HG02870 (cell line): ENCODE data around the gene RANGRF.
"Not testable (repeated sequence)": the region's sequence is repeated elsewhere in the genome, so short reads cannot be mapped to it uniquely, and the experiment has no call there.

Source experiments
- ATAC-seq: cut with Tn5 transposase; IDR thresholded peaks from one replicate; pipeline ENCODE4 v1.9.1; 2021; ENCODE audit warnings: mild to moderate bottlenecking, moderate library complexity; ENCODE audit not compliant: unreplicated experiment

RANGRF gene, protein sequence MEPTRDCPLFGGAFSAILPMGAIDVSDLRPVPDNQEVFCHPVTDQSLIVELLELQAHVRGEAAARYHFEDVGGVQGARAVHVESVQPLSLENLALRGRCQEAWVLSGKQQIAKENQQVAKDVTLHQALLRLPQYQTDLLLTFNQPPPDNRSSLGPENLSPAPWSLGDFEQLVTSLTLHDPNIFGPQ

DNA sequence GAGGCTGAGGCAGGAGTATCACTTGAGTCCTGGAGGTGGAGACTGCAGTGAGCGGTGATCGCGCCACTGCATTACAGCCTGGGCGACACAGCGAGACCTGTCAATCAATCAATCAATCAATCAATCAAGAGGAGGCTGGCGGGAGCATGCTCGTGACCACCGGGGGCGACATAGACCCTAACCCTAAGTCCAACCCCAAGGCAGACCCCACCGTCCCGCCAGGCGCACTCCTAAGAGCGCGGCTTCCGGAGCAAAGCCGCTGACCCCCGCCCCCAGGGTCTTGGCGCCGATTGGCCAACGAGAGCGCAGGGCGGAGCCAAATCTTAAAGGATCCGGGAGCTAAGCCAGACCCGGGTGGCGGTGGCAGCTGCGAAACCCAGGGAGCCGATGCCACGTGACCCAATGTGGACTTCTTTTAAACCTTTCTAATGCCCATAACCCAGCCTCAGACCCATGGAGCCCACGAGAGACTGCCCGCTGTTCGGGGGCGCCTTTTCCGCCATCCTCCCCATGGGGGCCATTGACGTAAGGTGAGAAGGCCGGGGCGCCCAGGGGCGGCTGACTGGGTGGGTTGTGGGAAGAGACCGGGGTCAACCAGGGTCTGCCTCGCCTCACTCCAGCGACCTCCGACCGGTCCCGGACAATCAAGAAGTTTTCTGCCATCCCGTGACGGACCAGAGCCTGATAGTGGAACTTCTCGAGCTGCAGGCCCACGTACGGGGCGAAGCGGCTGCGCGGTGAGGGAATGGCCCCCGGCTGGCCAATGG, at the start of gene RANGRF:
TSS of gene RANGRF (plus strand) at position 335 of the 767 bp plus-strand sequence. CDS start at position 454, 119 bp downstream.
- ATAC-seq, result peak; percentile 81

DNA sequence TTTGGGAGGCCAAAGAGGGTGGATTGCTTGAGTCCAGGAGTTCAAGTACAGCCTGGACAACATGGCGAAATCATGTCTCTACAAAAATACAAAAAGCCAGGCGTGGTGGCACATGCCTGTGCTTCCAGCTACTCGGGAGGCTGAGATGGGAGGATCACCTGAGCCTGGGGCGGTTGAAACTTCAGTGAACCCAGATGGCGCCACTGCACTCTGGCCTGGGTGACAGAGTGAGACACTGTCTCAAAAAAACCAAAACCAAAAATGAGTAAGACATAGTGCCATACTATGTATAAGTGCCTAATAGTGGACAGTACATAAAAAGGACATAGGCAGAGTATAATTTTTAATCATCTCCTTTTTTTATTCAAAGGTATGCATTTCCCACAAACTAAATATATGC, 44.6 kb upstream of the RANGRF start:
- ATAC-seq, result no peak

DNA sequence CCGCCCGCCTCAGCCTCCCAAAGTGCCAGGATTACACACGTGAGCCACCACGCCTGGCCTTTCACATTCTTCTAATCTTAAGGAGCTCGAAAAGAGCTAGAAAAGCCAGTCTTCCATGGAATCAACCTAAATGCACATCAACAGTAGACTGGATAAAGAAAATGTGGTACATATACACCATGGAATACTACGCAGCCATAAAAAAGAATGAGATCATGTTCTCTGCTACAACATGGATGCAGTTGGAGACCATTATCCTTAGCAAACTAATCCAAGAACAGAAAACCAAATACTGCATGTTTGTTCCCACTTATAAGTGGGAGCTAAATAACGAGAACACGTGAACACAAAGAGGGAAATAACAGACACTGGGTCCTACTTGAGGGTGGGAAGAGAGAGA, 43.7 kb upstream of the RANGRF start:
- no peak for ATAC-seq

DNA sequence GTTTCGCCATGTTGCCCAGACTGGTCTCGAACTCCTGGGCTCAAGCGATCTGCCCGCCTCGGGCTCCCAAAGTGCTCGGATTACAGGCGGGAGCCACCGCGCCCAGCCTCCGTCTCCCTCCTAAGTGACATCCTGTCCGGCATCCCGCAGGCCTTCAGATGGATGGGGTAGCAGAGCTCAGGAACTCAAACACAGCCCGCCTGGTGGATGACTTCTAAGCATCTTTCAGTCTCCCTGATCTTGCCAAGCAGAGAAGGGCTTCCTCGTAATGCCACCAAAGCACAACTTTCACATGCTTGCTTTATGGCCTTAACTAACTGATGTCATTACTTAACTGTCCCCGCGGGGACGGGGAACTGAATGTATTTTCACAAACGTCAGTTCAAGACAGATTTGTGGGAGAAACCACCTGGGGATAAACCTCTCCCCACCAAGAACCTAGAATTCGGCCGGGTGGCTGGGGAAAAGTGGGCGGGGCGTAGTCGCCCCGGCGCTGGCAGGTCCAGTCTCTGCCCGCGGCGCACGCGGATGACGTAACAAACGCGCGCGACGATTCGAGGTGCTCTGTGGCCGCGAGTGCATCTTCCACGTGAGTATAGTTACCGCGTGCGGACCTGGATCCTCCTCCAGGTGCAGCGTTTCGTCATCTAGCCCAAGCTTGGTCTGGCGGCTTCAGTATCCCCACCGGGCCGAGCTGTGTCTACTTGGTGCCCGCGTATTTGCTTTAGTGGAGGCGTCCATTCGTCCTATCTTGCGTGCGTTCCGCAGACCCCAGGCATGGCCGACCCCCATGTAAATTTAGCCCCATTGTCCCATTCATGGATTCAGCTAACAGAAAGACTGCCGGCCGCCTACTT, 39.5 kb upstream of the RANGRF start, which contains the start of gene PFAS:
TSS of gene PFAS (plus strand) at position 539 of the 857 bp plus-strand sequence. CDS start 4,649 bp downstream, outside the sequence.
- peak; percentile 53 for ATAC-seq

DNA sequence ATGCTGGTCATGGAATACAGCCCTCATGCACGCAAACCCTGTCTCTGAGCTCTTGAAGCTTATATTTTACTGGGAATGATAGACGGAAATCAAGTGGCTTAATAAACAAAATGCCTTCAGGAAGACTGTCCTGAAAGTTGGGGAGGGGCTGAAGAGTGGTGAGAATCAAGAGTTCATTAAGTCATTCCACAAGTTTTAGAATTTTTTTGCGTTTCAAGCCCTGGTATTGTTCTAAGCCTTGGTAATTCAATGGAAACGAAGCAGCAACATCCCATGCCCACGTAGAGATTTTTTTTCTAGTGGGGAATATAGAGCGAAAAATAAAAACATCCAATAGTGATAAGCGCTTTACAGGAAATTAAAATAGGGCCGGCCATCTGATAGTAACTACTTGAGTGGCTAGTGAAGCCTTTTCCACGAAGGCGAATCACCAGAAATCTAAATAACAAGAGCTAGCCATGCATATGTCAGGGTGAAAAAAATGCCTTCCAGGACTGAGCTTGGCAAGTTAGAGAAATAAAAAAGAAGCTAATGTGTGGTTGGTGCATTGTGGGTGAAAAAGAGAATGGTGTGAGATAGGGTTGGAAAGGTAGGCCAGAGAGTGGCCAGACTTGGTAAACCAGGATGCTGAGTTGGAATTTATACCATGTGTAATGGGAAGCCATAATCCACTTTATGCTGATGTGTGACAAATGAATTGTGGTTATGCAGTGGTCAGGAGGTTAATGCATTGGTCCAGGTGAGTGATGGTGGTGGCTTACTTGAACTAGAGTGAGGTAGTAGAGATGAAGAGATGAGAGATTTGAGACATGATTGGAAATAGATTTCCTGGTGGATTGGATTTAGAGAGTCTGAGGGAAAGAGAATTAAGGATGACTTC, 38.6 kb upstream of the RANGRF start:
- ATAC-seq, result no peak

DNA sequence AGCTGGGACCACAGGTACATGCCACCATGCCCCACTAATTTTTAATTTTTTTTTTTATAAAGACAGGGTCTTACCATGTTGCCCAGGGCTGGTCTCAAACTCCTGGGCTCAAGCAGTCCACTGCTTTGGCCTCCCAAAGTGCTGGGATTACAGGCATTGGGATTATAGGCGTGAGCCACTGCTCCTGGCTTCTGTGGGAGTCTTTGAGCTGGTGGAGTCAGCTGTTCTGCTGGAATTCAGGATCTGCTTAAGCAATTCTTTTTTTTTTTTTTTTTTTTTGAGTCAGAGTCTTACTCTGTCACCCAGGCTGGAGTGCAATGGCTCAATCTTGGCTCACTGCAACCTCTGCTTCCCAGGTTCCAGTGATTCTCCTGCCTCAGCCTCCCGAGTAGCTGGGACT, 37.1 kb upstream of the RANGRF start:
- ATAC-seq, result not testable (repeated sequence)

DNA sequence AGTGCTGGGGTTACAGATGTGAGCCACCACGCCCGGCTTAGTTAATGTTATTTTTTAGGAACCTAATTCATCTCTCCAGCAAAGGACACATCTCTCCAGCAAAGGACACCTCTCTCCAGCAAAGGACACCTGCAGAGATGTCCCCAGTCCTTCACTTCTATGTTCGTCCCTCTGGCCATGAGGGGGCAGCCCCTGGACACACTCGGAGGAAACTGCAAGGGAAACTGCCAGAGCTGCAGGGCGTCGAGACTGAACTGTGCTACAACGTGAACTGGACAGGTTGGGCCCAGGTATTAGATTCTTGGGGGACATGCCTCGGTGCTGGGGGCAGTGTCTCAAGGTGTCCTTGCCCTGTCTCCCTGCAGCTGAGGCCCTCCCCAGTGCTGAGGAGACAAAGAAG, 34.7 kb upstream of the RANGRF start:
- no peak for ATAC-seq

DNA sequence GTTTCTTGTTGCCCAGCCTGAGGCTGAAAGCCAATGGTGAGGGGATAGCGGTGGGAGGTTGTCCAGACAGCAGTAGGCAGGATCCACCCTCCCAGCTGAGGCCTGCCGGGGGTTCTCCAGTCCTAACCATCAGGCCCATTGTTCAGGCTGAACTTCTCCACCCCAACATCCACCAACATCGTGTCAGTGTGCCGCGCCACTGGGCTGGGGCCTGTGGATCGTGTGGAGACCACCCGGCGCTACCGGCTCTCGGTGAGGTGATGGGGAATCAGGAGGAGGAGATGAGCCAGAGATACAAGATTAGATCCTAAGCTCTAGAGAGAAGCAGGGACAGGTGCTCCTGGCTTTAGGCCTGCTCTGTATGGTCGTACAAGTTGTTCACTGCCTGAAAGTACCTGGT, 33.6 kb upstream of the RANGRF start:
- no peak for ATAC-seq

DNA sequence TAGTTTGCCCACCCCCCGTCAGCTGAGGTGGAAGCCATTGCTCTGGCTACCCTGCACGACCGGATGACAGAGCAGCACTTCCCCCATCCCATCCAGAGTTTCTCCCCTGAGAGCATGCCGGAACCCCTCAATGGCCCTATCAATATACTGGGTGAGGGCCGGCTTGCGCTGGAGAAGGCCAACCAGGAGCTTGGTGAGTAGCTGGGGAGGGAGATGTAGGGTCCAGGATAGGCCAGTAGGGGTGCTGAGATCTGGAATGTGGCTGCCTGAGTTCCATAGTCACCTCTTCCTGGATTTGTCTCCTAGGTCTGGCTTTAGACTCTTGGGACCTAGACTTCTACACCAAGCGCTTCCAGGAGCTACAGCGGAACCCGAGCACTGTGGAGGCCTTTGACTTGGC, 33.0 kb upstream of the RANGRF start:
- ATAC-seq, result no peak

DNA sequence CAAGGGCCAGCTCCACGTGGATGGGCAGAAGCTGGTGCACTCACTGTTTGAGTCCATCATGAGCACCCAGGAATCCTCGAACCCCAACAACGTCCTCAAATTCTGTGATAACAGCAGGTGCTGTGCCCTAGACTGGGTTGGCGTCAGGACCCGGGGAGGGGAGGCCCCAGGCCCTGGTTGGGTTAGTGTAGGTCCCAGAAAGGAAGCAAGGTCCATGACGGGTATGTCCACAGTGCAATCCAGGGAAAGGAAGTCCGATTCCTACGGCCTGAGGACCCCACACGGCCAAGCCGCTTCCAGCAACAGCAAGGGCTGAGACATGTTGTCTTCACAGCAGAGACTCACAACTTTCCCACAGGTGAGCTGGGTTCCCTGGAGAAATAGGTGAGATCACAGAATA, 32.2 kb upstream of the RANGRF start:
- ATAC-seq, result no peak

DNA sequence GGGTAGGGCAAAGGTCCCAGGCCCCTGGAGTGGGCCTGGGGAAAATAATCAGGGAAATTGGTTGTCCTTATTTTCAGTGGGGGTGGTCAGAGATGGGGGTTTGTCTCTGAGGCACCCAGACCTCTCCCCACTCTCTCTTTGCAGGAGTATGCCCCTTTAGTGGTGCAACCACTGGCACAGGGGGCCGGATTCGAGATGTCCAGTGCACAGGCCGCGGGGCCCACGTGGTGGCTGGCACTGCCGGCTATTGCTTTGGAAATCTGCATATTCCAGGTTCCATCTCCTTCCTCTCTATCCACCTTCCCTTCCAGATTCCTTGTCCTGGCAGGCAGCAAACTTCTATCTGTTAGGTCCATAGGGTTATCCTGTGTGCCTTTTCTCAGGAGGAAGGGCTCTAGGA, 31.8 kb upstream of the RANGRF start:
- ATAC-seq, result no peak

DNA sequence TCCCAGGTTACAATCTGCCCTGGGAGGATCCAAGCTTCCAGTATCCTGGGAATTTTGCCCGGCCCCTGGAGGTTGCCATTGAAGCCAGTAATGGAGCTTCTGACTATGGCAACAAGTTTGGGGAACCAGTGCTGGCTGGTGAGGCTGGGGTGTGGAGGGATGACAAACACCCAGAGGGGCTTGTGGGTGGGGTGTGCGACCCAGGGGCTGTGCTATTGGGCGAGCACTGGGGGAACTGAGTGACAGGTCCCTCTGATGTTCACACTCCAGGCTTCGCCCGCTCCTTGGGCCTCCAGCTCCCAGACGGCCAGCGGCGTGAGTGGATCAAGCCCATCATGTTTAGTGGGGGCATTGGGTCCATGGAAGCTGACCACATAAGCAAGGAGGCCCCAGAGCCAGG, 30.7 kb upstream of the RANGRF start:
- no peak for ATAC-seq

DNA sequence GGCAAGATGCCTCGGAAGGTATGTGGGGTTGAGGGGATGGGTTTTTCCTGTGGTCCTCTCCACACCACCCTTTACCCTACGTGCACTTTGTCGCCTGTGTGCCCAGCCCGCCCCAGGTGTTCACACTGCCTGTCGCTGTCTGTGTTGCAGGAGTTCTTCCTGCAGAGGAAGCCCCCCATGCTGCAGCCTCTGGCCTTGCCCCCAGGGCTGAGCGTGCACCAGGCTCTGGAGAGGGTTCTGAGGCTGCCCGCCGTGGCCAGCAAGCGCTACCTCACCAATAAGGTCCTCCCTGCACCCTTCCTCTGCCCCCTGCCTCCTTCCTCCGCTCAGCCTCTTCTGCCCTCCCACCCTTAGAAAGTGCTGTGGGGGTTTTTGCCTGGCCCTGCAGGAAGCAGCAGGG, 24.1 kb upstream of the RANGRF start:
- ATAC-seq, result no peak

DNA sequence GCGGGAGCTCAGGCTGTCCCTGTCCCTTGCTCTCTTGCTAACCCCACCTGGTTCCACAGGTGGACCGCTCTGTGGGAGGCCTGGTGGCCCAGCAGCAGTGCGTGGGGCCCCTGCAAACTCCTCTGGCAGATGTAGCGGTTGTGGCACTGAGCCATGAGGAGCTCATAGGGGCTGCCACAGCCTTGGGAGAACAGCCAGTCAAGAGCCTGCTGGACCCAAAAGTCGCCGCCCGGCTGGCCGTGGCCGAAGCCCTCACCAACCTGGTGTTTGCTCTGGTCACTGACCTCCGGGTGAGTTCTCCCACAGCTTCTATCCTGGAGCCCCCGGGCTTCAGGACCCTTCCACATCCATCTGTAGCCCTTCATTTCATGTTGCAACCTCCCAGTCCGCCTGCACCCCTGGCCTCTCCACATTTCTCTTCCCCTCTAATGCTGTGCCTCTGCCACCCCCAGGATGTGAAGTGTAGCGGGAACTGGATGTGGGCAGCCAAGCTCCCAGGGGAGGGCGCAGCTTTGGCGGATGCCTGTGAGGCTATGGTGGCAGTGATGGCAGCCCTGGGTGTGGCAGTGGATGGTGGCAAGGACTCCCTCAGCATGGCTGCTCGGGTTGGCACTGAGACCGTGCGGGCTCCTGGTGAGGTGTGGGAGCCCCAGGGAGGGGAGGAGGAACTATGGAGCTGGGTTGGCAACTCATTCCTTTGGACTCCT, 23.5 kb upstream of the RANGRF start:
- ATAC-seq, result no peak

DNA sequence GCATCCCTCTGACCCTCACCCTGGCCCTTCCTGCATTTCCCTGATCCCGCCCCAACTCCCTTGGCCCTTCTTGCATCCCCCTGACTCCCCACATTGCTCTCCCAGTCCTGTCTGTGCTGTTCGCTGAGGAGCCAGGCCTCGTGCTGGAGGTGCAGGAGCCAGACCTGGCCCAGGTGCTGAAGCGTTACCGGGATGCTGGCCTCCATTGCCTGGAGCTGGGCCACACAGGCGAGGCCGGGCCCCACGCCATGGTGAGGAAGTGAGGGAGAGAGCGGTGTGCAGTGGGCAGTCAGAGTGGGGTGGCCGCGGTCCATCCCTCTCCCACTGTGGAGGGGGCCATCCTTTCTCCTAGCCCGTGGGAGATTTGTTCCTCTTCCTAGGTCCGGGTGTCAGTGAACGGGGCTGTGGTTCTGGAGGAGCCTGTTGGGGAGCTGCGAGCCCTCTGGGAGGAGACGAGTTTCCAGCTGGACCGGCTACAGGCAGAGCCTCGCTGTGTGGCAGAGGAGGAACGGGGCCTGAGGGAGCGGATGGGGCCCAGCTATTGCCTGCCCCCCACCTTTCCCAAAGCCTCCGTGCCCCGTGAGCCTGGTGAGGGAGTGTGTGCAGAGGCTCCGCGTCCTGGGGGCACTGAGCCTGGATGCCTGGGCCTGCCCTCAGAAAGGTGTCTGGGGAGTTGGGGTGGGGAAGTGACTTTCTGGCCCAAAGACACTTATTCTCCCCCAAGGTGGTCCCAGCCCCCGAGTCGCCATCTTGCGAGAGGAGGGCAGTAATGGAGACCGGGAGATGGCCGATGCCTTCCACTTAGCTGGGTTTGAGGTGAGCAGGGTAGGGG, 21.6 kb upstream of the RANGRF start:
- ATAC-seq, result no peak

DNA sequence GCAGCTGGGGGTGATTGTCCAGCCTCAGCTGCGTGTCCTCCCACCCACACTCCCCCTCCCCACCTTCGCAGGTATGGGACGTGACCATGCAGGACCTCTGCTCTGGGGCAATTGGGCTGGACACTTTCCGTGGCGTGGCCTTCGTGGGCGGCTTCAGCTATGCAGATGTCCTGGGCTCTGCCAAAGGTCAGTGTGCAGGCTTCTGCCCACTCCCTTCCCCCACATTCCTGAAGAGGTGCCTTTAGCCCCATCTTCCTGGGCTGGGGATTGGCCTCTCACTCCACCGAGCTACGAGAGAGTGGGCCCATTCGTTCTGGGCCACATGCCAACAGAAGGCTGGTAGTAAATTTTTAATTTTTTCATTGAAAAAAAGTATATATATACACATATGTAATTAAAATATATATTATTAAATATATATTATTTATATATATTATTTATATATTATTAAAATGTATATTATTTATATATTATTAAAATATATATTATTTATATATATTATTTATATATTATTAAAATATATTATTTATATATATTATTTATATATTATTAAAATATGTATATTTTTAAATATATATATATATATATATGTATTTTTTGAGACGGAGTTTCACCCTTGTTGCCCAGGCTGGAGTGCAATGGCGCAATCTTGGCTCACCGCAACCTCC, 20.9 kb upstream of the RANGRF start:
- ATAC-seq, result no peak

DNA sequence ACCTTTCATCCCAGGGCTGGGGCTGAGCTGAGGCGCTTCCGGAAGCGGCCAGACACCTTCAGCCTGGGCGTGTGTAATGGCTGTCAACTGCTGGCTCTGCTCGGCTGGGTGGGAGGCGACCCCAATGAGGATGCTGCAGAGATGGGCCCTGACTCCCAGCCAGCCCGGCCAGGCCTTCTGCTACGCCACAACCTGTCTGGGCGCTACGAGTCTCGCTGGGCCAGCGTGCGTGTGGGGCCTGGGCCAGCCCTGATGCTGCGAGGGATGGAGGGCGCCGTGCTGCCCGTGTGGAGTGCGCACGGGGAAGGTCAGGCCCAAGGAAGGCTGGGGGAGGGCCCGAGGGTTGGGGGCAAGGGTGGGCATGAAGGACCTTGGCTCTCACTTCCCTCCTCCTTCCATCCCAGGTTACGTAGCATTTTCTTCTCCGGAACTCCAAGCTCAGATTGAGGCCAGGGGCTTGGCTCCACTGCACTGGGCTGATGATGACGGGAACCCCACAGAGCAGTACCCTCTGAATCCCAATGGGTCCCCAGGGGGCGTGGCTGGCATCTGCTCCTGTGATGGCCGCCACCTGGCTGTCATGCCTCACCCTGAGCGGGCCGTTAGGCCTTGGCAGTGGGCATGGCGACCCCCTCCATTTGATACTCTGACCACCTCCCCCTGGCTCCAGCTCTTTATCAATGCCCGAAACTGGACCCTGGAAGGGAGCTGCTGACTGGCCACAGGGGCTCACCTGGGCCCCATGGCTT, 19.7 kb upstream of the RANGRF start:
- no peak for ATAC-seq

DNA sequence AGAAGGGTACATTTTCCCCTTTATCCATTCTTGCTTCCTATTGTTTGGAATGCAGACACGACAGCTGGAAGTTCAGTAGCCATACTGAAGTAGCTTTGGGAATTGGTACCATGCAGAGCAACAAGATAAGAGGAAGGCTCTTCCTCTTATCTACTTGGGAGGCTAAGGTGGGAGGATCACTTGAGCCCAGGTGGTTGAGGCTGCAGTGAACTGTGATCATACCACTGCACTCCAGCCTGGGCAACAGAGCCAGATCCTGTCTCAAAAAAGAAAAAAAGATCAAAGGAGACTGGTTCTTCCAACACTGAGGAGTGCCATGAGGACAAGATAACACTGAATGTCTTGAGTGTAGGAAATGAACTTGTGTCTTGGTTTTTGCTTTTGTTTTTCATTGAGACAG, 16.0 kb upstream of the RANGRF start:
- no peak for ATAC-seq
